K562 (cell line): ENCODE results near the gene MYG1. TPM values are rescaled to one million over a fixed set of nuclear protein-coding genes. Genes with fewer than 3 reads are reported as not detected.

Source experiments
- COPS2 ChIP-seq: fragments of 450-650 bp; conservative IDR thresholded peaks from 2 replicates; pipeline ENCODE4 v1.6.1; 2016; ENCODE audit warnings: mild to moderate bottlenecking, moderate library complexity
- CREB1 ChIP-seq, 2 experiments: sonication (generic) in 1 of 2; formaldehyde crosslinking in 1 of 2; IDR thresholded peaks; 2 replicates each; pipeline versions ENCODE4 v1.6.1 to v1.8.0; 2012 to 2022; ENCODE audit warnings: inconsistent platforms in 1 of 2, mild to moderate bottlenecking in 1 of 2, missing genetic modification reagents in 1 of 2, moderate library complexity in 1 of 2
- DMBX1 ChIP-seq: fragments of 250-450 bp; sonication (Bioruptor Pico); IDR thresholded peaks from 2 replicates; pipeline ENCODE4 v1.8.0; 2022; ENCODE audit warnings: inconsistent platforms, mild to moderate bottlenecking, moderate library complexity, borderline replicate concordance
- ELF2 ChIP-seq: fragments of 250-450 bp; sonication (Bioruptor Pico); IDR thresholded peaks from 2 replicates; pipeline ENCODE4 v1.5.0; 2021; ENCODE audit warnings: mild to moderate bottlenecking
- HIVEP1 ChIP-seq: fragments of 250-450 bp; sonication (Bioruptor Pico); IDR thresholded peaks from 2 replicates; pipeline ENCODE4 v1.4.0; 2020; ENCODE audit warnings: mild to moderate bottlenecking
- HMG20A ChIP-seq: fragments of 450-650 bp; formaldehyde crosslinking; conservative IDR thresholded peaks from 2 replicates; pipeline ENCODE4 v1.4.0; 2020; ENCODE audit warnings: mild to moderate bottlenecking, mixed read lengths
- HOXB6 ChIP-seq: fragments of 250-450 bp; sonication (Bioruptor Pico); IDR thresholded peaks from 2 replicates; pipeline ENCODE4 v1.5.1; 2022; ENCODE audit warnings: mild to moderate bottlenecking, borderline replicate concordance
- MAZ ChIP-seq, 2 experiments: fragments of 450-650 bp in 1 of 2; sonication (generic) in 1 of 2; formaldehyde crosslinking; IDR thresholded peaks in 1 of 2; conservative IDR thresholded peaks in 1 of 2; 2 replicates each; pipeline versions ENCODE4 v1.4.0 to v1.5.0; 2020; ENCODE audit warnings: mild to moderate bottlenecking in 1 of 2, missing genetic modification reagents in 1 of 2
- MCM2 ChIP-seq: fragments of 450-650 bp; IDR thresholded peaks from 2 replicates; pipeline ENCODE4 v1.6.1; 2017; ENCODE audit warnings: low read depth, mild to moderate bottlenecking
- NCOA1 ChIP-seq: fragments of 450-650 bp; IDR thresholded peaks from 2 replicates; pipeline ENCODE4 v1.6.1; 2016; ENCODE audit warnings: low read depth
- NEUROD1 ChIP-seq: fragments of 150-350 bp; IDR thresholded peaks from 2 replicates; pipeline ENCODE4 v1.6.1; 2014; ENCODE audit warnings: borderline replicate concordance, low read length, low read depth; ENCODE audit not compliant: partially characterized antibody
- NR1H2 ChIP-seq: sonication (generic); formaldehyde crosslinking; IDR thresholded peaks from 2 replicates; pipeline ENCODE4 v1.4.0; 2020; ENCODE audit warnings: mild to moderate bottlenecking, missing genetic modification reagents
- NR2F6 ChIP-seq: fragments of 450-650 bp; formaldehyde crosslinking; IDR thresholded peaks from 2 replicates; pipeline ENCODE4 v1.4.0; 2020; ENCODE audit warnings: mild to moderate bottlenecking
- PBX2 ChIP-seq, 2 experiments: IDR thresholded peaks in 1 of 2; conservative IDR thresholded peaks in 1 of 2; 2 replicates each; pipeline ENCODE4 v1.6.1; 2016; ENCODE audit warnings: low read depth in 2 of 2, mild to moderate bottlenecking in 1 of 2, missing compliant biosample characterization in 1 of 2, missing genetic modification characterization in 1 of 2, moderate library complexity in 1 of 2
- PHF21A ChIP-seq: fragments of 450-650 bp; IDR thresholded peaks from 2 replicates; pipeline ENCODE4 v1.6.1; 2017; ENCODE audit warnings: low read depth, borderline replicate concordance
- SMARCA5 ChIP-seq: fragments of 450-650 bp; IDR thresholded peaks from 2 replicates; pipeline ENCODE4 v1.6.1; 2016
- SREBF1 ChIP-seq: fragments of 150-350 bp; IDR thresholded peaks from 2 replicates; pipeline ENCODE4 v1.6.1; 2014; ENCODE audit warnings: antibody characterized with exemption, low read depth, low read length, borderline replicate concordance
- STAG1 ChIP-seq: sonication (generic); formaldehyde crosslinking; IDR thresholded peaks from 2 replicates; pipeline ENCODE4 v1.5.0; 2020; ENCODE audit warnings: missing genetic modification reagents, borderline replicate concordance
- ZNF197 ChIP-seq: fragments of 200-800 bp; sonication (Bioruptor generic); IDR thresholded peaks from 2 replicates; pipeline ENCODE4 v1.6.1; 2016; ENCODE audit warnings: low read depth, missing genetic modification characterization, missing compliant biosample characterization
- ZNF217 ChIP-seq: sonication (generic); formaldehyde crosslinking; IDR thresholded peaks from 2 replicates; pipeline ENCODE4 v1.8.0; 2022; ENCODE audit warnings: mild to moderate bottlenecking, missing genetic modification reagents
- ZNF224 ChIP-seq: sonication (generic); formaldehyde crosslinking; IDR thresholded peaks from 2 replicates; pipeline ENCODE4 v1.8.0; 2022; ENCODE audit warnings: mild to moderate bottlenecking, missing genetic modification reagents
- ZNF431 ChIP-seq: sonication (generic); formaldehyde crosslinking; IDR thresholded peaks from 2 replicates; pipeline ENCODE4 v1.8.0; 2022; ENCODE audit warnings: mild to moderate bottlenecking, missing genetic modification reagents
- polyA plus RNA-seq, 8 experiments: library from polyadenylated mRNA; depleted of rRNA in 4 of 8; stranded (reverse) in 5 of 8; unstranded in 3 of 8; fragments of >200 nt; fragmentation: Nextera tagmentation in 2 of 8; fragmentation: Illumina TruSeq in 1 of 8; extraction: Ambion mirVana in 2 of 8; extraction: Trizol in 1 of 8; gene quantifications; 2 replicates each; pipeline versions ENCODE4 v1.2.1 to v1.2.3, GENCODE V29; 2011 to 2014; ENCODE audit warnings: inconsistent platforms in 1 of 8, missing spikeins in 1 of 8
- total RNA-seq, 7 experiments: library from RNA; depleted of rRNA in 6 of 7; stranded (reverse); fragments of >200 nt in 6 of 7; fragmentation: Illumina TruSeq in 2 of 7; extraction: Trizol in 2 of 7; gene quantifications; 2 replicates each; pipeline versions ENCODE4 v1.2.1 to v1.2.3, GENCODE V29; 2011 to 2021; ENCODE audit warnings: low replicate concordance in 1 of 7
- TF ChIP-seq, protein P1 (sequence below): fragments of 200-800 bp; sonication (Bioruptor generic); IDR thresholded peaks from 2 replicates; pipeline ENCODE4 v1.6.1; 2017; ENCODE audit warnings: missing genetic modification characterization, missing compliant biosample characterization

MYG1 gene
- total and polyA plus RNA-seq, 9 of the 15 experiments (the other 6 are each of a cell fraction or from before 2014, with no cell fraction given), result 0.45 to 5.6 (median 2.1) TPM

DNA sequence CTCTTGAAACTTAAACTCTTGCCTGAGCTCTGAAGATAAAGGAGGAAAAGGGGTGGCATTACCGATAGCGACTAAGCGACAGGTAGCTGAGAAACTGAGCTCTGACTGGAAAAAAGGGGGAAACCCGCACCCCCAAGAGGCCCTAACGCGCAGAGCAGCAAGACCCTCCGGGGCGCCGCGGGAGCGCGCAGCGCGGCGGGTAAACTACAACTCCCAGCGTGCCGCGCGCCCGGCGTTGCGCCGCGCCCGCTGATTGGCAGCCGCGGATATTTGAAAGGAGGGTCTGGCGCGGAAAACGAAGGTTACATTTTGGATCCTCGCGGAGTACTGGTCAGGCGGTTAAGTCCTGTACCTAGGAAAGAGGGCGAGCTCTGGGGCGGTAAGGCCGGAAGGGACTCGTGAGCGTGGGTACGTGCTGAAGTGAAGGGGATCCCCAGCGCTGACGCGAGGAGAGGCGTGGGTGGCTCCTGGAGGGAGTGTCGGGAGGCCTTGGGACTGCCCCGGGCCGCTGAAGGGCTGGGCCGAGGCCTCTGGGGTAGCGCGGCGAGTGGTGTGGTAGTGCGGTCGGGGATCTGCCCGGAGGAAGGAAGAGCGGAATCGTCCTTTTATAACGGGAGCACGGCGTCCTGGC lies 31.4 kb upstream of the MYG1 start, which contains the start of gene ESPL1 (continued):
- TF ChIP-seq NEUROD1, result no peak
- TF ChIP-seq PHF21A, result peak; percentile 63; the same call in 1 of the 2 replicates
- no peak for TF ChIP-seq SMARCA5
- no peak for TF ChIP-seq MCM2
- TF ChIP-seq NCOA1, result no peak
- peak; percentile 57; the same call in 1 of the 2 replicates for TF ChIP-seq PBX2 (CRISPR knock-in tag; IDR thresholded peaks at IDR 0.05; ENCODE audit: low read depth)
- TF ChIP-seq PBX2 (tag; conservative IDR thresholded peaks at IDR 0.05; ENCODE audit: low read depth), result peak; percentile 57
- TF ChIP-seq MAZ (CRISPR knock-in tag; conservative IDR thresholded peaks at IDR 0.05 in 1 of 2, IDR thresholded peaks at IDR 0.05 in 1 of 2), result peak; percentile 54 to 75; a peak in 3 of 4 replicates
- peak; percentile 94 for TF ChIP-seq HIVEP1 (CRISPR knock-in tag)
- 0 out of 2 replicates have a peak, but pooled peaks have one; percentile 15 for TF ChIP-seq ZNF431 (CRISPR knock-in tag)
- TF ChIP-seq DMBX1 (CRISPR knock-in tag), result no peak
- TF ChIP-seq ZNF197 (CRISPR knock-in tag), result peak; percentile 77; the same call in 1 of the 2 replicates
- no peak for TF ChIP-seq SREBF1
- no peak for TF ChIP-seq ZNF217
- no peak for TF ChIP-seq HMG20A (CRISPR knock-in tag)
- no peak for TF ChIP-seq COPS2
- TF ChIP-seq NR2F6 (CRISPR knock-in tag), result no peak
- peak; percentile 63 for TF ChIP-seq CREB1 (IDR thresholded peaks at IDR 0.05)
- peak; percentile 77 for TF ChIP-seq CREB1 (CRISPR knock-in tag; IDR thresholded peaks at IDR 0.05)
- TF ChIP-seq, protein P1, sequence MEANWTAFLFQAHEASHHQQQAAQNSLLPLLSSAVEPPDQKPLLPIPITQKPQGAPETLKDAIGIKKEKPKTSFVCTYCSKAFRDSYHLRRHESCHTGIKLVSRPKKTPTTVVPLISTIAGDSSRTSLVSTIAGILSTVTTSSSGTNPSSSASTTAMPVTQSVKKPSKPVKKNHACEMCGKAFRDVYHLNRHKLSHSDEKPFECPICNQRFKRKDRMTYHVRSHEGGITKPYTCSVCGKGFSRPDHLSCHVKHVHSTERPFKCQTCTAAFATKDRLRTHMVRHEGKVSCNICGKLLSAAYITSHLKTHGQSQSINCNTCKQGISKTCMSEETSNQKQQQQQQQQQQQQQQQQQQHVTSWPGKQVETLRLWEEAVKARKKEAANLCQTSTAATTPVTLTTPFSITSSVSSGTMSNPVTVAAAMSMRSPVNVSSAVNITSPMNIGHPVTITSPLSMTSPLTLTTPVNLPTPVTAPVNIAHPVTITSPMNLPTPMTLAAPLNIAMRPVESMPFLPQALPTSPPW (CRISPR knock-in tag), result peak; percentile 48; the same call in 1 of the 2 replicates
- TF ChIP-seq HOXB6 (CRISPR knock-in tag), result no peak
- no peak for TF ChIP-seq STAG1 (CRISPR knock-in tag)
- no peak for TF ChIP-seq ZNF224 (CRISPR knock-in tag)
- 0 out of 2 replicates have a peak, but pooled peaks have one; percentile 21 for TF ChIP-seq NR1H2 (CRISPR knock-in tag)
- TF ChIP-seq ELF2, result no peak
